Left ventricle myocardium inferior (tissue), 1 donor: ENCODE data around the gene PPP1R1C. TPM values are rescaled to one million over a fixed set of nuclear protein-coding genes. Genes with fewer than 3 reads are reported as not detected.
A peak's percentile ranks its signal among the peaks of the same experiment; 100 is the strongest.

ENCODE experiments used
- DNase-seq: peaks from one replicate; pipeline ENCODE4 v3.0.0-alpha.2; 2020
- H3K27ac ChIP-seq: fragments of 200-600 bp; replicated peaks from 2 replicates; pipeline ENCODE4 v1.8.0; 2021
- H3K27me3 ChIP-seq: fragments of 200-600 bp; 2 replicates; pipeline ENCODE4 v1.8.0; 2021; ENCODE audit warnings: low read depth
- H3K36me3 ChIP-seq: fragments of 200-600 bp; 2 replicates; pipeline ENCODE4 v1.8.0; 2021
- H3K4me1 ChIP-seq: fragments of 200-600 bp; 2 replicates; pipeline ENCODE4 v1.8.0; 2021
- H3K4me3 ChIP-seq: fragments of 200-600 bp; 2 replicates; pipeline ENCODE4 v1.8.0; 2021; ENCODE audit warnings: mild to moderate bottlenecking, moderate library complexity
- H3K9me3 ChIP-seq: fragments of 200-600 bp; replicated peaks from 2 replicates; pipeline ENCODE4 v1.8.0; 2021
- CTCF ChIP-seq: fragments of 200-600 bp; IDR thresholded peaks from 2 replicates; pipeline ENCODE4 v1.8.0; 2021; ENCODE audit warnings: antibody characterized with exemption, mild to moderate bottlenecking, borderline replicate concordance
- intact Hi-C: fragments of 100-400 bp; cut with micrococcal nuclease; formaldehyde crosslinking; loops from one replicate; pipeline ENCODE4 v1.11.0; 2022
- total RNA-seq: library from RNA; stranded (reverse); fragmentation: NEBNext Ultra II Directional; extraction: Animal tissue kit (Norgen Biotek cat#: 25700); gene quantifications from one replicate; pipeline ENCODE4 v1.2.1, GENCODE V29; 2021
- donor health status: DM: no; HTN: yes; CAD: no; lungs with severe emphysema.

Gene PPP1R1C
- total RNA-seq, 1 donor from 2014 or later, result 33.1 TPM

- no peaks in the 10 kb centered on the region for H3K27me3 ChIP-seq
- no peak for TF ChIP-seq CTCF
- H3K4me3 ChIP-seq, result no peak overlapping the region
- intact Hi-C loops, result no loop called here
- DNase-seq, result no peak
- peaks cover 15% of the 10 kb centered on the region for H3K4me1 ChIP-seq
- H3K9me3 ChIP-seq, result no peaks in the 10 kb centered on the region
- no peaks in the 10 kb centered on the region for H3K36me3 ChIP-seq
- no peak overlapping the region for H3K27ac ChIP-seq
Observed at GRCh38 chr2:182043861-182044260, 58.2 kb downstream of the PPP1R1C start.

- Histone ChIP-seq H3K27ac (peak overlapping the region; percentile 63), H3K36me3 (no peaks in the 10 kb centered on the region), H3K9me3 (no peaks in the 10 kb centered on the region), H3K4me3 (no peak overlapping the region), H3K27me3 (no peaks in the 10 kb centered on the region), H3K4me1 (peaks cover 38% of the 10 kb centered on the region)
- no peak for TF ChIP-seq CTCF
- DNase-seq, result no peak
- intact Hi-C loops, result no loop called here
Observed at GRCh38 chr2:182047544-182047943, 61.9 kb downstream of the PPP1R1C start.

GRCh38 chr2:182048088-182048487, 62.4 kb downstream of the PPP1R1C start:
- intact Hi-C loops, result no loop called here
- peak overlapping the region; percentile 63 for H3K27ac ChIP-seq
- DNase-seq, result no peak

GRCh38 chr2:182048621-182049020, 63.0 kb downstream of the PPP1R1C start:
- no peaks in the 10 kb centered on the region for H3K36me3 ChIP-seq

More at GRCh38 chr2:182048088-182048487, 62.4 kb downstream of the PPP1R1C start:
- H3K4me1 ChIP-seq, result peaks cover 41% of the 10 kb centered on the region
- H3K9me3 ChIP-seq, result no peaks in the 10 kb centered on the region
- H3K27me3 ChIP-seq, result no peaks in the 10 kb centered on the region
- TF ChIP-seq CTCF, result no peak
- H3K4me3 ChIP-seq, result no peak overlapping the region
- H3K36me3 ChIP-seq, result no peaks in the 10 kb centered on the region

GRCh38 chr2:182049372-182050148, 63.9 kb downstream of the PPP1R1C start:
- H3K4me1 ChIP-seq, result peaks cover 42% of the 10 kb centered on the region

More at GRCh38 chr2:182048621-182049020, 63.0 kb downstream of the PPP1R1C start:
- no peak overlapping the region for H3K4me3 ChIP-seq
- peak overlapping the region; percentile 63 for H3K27ac ChIP-seq
- no peak for TF ChIP-seq CTCF
- H3K27me3 ChIP-seq, result no peaks in the 10 kb centered on the region
- intact Hi-C loops, result no loop called here
- H3K9me3 ChIP-seq, result no peaks in the 10 kb centered on the region
- H3K4me1 ChIP-seq, result peaks cover 41% of the 10 kb centered on the region
- DNase-seq, result no peak

More at GRCh38 chr2:182049372-182050148, 63.9 kb downstream of the PPP1R1C start:
- peak overlapping the region; percentile 63 for H3K27ac ChIP-seq
- H3K27me3 ChIP-seq, result no peaks in the 10 kb centered on the region
- H3K4me3 ChIP-seq, result no peak overlapping the region
- no peak for DNase-seq
- intact Hi-C loops, result no loop called here
- no peak for TF ChIP-seq CTCF
- H3K9me3 ChIP-seq, result no peaks in the 10 kb centered on the region
- H3K36me3 ChIP-seq, result no peaks in the 10 kb centered on the region
